Prostate gland (tissue), 2 donors: ENCODE data around the gene SAMD15.

Experiments used
- POLR2AphosphoS5 ChIP-seq: sonication (generic); formaldehyde crosslinking; IDR thresholded peaks from one replicate; pipeline ENCODE4 v1.6.1; 2017; ENCODE audit warnings: antibody characterized with exemption
- TF ChIP-seq, protein P1 (sequence below), 4 experiments: fragments of 200-600 bp in 2 of 4; fragments of 450-650 bp in 2 of 4; sonication (generic) in 2 of 4; IDR thresholded peaks; 1 replicate in 3 of 4; 2 replicates in 1 of 4; pipeline ENCODE4 v1.5.1; 2016 to 2019; ENCODE audit warnings: antibody characterized with exemption in 4 of 4, mild to moderate bottlenecking in 2 of 4, moderate library complexity in 2 of 4

DNA sequence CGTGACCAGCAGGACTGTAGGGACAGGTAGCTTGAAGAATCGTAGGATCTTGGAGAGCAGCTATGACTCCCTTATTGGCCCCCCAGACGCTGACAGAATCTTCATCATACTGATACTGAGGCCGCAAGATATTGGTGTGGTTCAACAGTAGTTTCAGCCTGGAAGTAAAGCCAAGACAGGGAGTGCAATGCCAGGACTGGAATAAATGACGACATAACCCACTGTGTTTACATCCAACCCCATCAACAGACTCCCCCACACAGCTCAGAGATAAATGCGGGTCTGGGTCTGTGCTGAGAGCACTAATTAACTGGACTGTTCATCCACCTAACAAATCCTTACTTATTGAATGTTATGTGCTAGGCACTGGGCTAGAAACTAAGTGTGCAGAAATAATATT, 29.5 kb downstream of the SAMD15 start:
- TF ChIP-seq, protein P1, sequence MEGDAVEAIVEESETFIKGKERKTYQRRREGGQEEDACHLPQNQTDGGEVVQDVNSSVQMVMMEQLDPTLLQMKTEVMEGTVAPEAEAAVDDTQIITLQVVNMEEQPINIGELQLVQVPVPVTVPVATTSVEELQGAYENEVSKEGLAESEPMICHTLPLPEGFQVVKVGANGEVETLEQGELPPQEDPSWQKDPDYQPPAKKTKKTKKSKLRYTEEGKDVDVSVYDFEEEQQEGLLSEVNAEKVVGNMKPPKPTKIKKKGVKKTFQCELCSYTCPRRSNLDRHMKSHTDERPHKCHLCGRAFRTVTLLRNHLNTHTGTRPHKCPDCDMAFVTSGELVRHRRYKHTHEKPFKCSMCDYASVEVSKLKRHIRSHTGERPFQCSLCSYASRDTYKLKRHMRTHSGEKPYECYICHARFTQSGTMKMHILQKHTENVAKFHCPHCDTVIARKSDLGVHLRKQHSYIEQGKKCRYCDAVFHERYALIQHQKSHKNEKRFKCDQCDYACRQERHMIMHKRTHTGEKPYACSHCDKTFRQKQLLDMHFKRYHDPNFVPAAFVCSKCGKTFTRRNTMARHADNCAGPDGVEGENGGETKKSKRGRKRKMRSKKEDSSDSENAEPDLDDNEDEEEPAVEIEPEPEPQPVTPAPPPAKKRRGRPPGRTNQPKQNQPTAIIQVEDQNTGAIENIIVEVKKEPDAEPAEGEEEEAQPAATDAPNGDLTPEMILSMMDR (IDR thresholded peaks at IDR 0.05) = no peak
- TF ChIP-seq POLR2AphosphoS5 = no peak
